ENCODE data around the gene ZBBX.

- TF ChIP-seq CTCF (conservative IDR thresholded peaks at IDR 0.05; ENCODE audit: low read depth, low read length) (peak; percentile 27; the same call in 1 of the 2 replicates), EZH2 (IDR thresholded peaks at IDR 0.05; ENCODE audit: borderline replicate concordance, low read depth, low read length, poor library complexity, severe bottlenecking) (no peak)
These were observed 13.9 kb upstream of the ZBBX start for GRCh38 chr3:167394003-167394402.
